ENCODE results near the gene NAB2.

Gene NAB2

GRCh38 chr12:57044889-57045288 lies 44.0 kb upstream of the NAB2 start:
- no peak for DNase-seq
- Histone ChIP-seq H3K27me3 (peaks cover 0 to 10% of the 10 kb centered on the region in 2 donors), H3K4me1 (no peaks in the 10 kb centered on the region), H3K4me3 (no peak overlapping the region), H3K36me3 (no peaks in the 10 kb centered on the region), H3K27ac (no peak overlapping the region), H3K9me3 (no peaks in the 10 kb centered on the region)
- TF ChIP-seq CTCF (IDR thresholded peaks at IDR 0.05), result no peak
- intact Hi-C loops (cut with DNase I; ENCODE audit: low total_unique reads), result no loop called here

GRCh38 chr12:57046086-57046791 lies 42.7 kb upstream of the NAB2 start:
- intact Hi-C loops (cut with DNase I; ENCODE audit: low total_unique reads), result no loop called here
- no peak overlapping the region for H3K4me3 ChIP-seq
- TF ChIP-seq CTCF (IDR thresholded peaks at IDR 0.05), result no peak
- no peaks in the 10 kb centered on the region for H3K9me3 ChIP-seq
- H3K36me3 ChIP-seq, result no peaks in the 10 kb centered on the region
- no peak for DNase-seq
- no peaks in the 10 kb centered on the region for H3K4me1 ChIP-seq
- H3K27ac ChIP-seq, result no peak overlapping the region
- H3K27me3 ChIP-seq, result peaks cover 0 to 10% of the 10 kb centered on the region in 2 donors

- no peak for TF ChIP-seq CTCF (IDR thresholded peaks at IDR 0.05)
- Histone ChIP-seq H3K4me3 (no peak overlapping the region), H3K4me1 (no peaks in the 10 kb centered on the region), H3K27me3 (peaks cover 0 to 10% of the 10 kb centered on the region in 2 donors), H3K36me3 (no peaks in the 10 kb centered on the region), H3K27ac (no peak overlapping the region), H3K9me3 (no peaks in the 10 kb centered on the region)
- no peak for DNase-seq
- intact Hi-C loops (cut with DNase I; ENCODE audit: low total_unique reads), result no loop called here
Measured at GRCh38 chr12:57046947-57047890, 41.7 kb upstream of the NAB2 start.

GRCh38 chr12:57047981-57048380 lies 40.9 kb upstream of the NAB2 start:
- no peaks in the 10 kb centered on the region for H3K4me1 ChIP-seq
- H3K9me3 ChIP-seq, result no peaks in the 10 kb centered on the region
- intact Hi-C loops (cut with DNase I; ENCODE audit: low total_unique reads), result no loop called here
- no peak overlapping the region for H3K27ac ChIP-seq
- H3K36me3 ChIP-seq, result no peaks in the 10 kb centered on the region
- H3K27me3 ChIP-seq, result peaks cover 0 to 10% of the 10 kb centered on the region in 2 donors
- no peak for DNase-seq
- no peak for TF ChIP-seq CTCF (IDR thresholded peaks at IDR 0.05)
- no peak overlapping the region for H3K4me3 ChIP-seq

- no peak for TF ChIP-seq CTCF (IDR thresholded peaks at IDR 0.05)
- H3K36me3 ChIP-seq, result no peaks in the 10 kb centered on the region
- H3K4me3 ChIP-seq, result no peak overlapping the region
- H3K4me1 ChIP-seq, result no peaks in the 10 kb centered on the region
- no peak for DNase-seq
- no peaks in the 10 kb centered on the region for H3K9me3 ChIP-seq
- H3K27ac ChIP-seq, result no peak overlapping the region
- intact Hi-C loops (cut with DNase I; ENCODE audit: low total_unique reads), result no loop called here
- peaks cover 0 to 10% of the 10 kb centered on the region in 2 donors for H3K27me3 ChIP-seq
Measured at GRCh38 chr12:57048423-57049118, 40.3 kb upstream of the NAB2 start.

Measured in tibial artery (tissue), 4 donors.